ENCODE measurements around the gene EIPR1.
A peak's percentile ranks its signal among the peaks of the same experiment; 100 is the strongest.
"Not testable (repeated sequence)": the region's sequence is repeated elsewhere in the genome, so short reads cannot be mapped to it uniquely, and the experiment has no call there.

Gene EIPR1

GRCh38 chr2:3399829-3400228 lies 22.2 kb upstream of the EIPR1 start:
- no peak for DNase-seq

- DNase-seq = no peak
Measured at GRCh38 chr2:3399381-3399780, 21.8 kb upstream of the EIPR1 start.

DNA sequence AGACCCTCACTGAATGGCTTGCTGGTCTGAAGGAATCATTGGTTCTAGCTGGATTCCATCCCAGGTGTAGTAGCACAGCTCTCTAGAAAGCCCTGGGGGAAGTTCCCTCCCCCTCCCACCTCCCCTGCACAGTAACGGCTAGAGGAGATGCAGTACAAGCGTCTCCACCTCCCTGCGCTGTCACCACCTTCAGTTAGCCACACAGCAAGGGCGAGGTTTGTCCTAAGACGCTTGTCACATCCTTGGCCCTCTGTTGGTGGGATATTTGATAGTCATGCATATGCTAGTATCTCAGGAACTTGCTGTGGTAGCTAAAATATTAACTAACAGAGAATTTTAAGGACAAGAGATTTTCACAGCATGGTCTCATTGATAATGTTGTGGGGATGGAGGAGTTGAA lies 21.2 kb upstream of the EIPR1 start:
- no peak for DNase-seq

- no peak for DNase-seq
Measured at GRCh38 chr2:3396920-3397559, 19.4 kb upstream of the EIPR1 start.

GRCh38 chr2:3392216-3392615 lies 14.6 kb upstream of the EIPR1 start:
- no peak for DNase-seq

DNA sequence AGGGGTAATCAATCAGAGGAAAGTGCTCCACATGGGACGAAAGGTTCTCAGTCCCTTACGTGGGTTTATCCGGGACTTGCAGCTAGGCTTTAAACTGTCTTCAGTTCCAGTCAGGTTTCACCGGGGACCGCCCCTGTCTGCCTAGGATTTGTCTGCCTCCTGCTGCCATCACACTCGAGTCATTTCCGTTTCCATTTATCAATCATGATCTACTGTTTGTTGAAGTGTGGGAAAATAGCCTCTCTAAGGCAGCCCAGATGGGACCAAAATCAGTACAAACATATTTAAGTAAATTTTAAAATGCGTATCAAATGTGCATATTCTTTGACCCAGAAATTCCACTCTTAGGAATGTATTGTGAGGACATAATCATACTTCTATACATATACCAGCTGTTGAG lies 12.4 kb upstream of the EIPR1 start:
- DNase-seq = no peak

DNA sequence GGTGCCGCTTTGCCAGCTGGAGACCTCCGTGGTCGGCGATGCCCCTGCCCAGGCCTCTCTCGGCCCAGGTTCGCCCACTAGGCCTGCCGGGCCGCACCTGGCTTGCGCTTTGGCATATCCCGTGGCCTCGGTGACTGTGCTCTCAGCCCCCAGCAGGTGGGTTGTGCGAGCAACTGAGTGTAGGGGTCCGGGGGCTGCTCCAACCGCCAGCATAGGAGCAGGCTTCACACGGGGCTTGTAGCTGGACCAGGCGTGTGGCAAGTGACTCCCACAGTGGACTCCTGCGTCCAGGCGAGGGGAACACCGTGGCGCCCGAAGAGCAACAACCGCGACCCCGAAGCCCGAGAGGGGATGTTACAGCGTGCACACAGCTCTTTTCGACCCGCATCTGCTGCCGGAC lies 11.6 kb upstream of the EIPR1 start:
- no peak for DNase-seq

DNA sequence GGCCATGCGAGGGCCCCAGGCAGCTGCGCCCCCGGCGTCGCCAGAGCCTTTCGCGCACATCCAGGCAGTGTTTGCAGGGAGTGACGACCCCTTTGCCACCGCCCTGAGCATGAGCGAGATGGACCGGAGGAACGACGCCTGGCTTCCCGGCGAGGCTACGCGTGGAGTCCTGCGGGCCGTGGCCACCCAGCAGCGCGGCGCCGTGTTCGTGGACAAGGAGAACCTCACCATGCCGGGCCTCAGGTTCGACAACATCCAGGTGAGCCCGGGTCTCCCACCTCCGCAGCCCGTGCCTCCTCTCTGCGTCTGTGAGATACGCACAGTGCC lies 10.8 kb upstream of the EIPR1 start:
- no peak for DNase-seq

GRCh38 chr2:3387644-3388411 lies 10.2 kb upstream of the EIPR1 start:
- DNase-seq = no peak

- no peak for DNase-seq
Measured at GRCh38 chr2:3387011-3387410, 9.4 kb upstream of the EIPR1 start.

- DNase-seq = no peak
Measured at GRCh38 chr2:3386448-3386958, 8.9 kb upstream of the EIPR1 start.

DNA sequence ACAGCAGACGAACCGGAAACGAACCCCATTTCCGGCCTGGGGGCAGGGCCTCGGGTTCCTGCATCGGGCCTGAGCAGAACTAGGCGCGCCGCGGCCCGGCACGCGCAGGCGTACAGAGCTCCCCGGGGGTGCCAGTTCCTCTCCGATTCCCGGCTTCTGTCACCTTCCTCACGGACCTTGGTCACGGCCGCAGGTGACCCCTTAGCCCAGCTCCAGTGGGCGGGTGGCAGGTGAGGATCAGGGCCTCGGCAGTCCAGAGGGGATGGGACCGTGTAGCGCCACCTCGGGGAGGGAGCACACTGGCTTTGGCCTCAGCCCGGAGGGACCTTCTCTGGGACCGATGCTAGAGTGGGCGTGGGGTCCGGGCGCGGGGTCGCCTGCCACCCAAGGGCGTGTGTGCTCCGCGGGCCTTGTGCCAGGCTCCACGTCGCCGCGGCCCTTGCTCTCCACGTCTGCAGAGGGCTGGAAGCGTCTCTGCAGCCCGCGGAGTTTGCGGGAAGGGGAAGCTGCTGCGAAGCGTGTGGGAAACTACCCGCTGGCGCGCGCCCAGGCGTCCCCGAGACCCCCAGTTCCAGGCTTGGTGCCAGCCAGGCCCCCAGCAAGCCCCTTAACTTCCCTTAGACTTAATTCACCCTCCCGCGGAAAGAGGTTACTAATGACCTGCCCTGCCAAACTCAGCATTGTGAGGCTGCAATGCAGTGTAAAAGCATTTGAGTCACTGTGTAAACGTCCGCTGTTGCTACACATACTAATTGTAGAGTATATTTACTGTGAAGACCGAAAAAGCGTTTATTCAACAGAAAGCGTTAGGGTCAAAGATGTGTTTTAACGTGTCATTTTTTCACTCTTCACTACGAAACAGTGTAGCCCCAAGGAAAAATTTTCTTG lies 2.3 kb upstream of the EIPR1 start, which contains the start of gene TRAPPC12:
TRAPPC12 (plus strand) TSS at position 48 of the 888 bp plus-strand sequence. CDS start 7,930 bp downstream, outside the sequence.
- DNase-seq = peak; percentile 97

GRCh38 chr2:3379339-3379646 lies 1.7 kb upstream of the EIPR1 start:
- DNase-seq = no peak

DNA sequence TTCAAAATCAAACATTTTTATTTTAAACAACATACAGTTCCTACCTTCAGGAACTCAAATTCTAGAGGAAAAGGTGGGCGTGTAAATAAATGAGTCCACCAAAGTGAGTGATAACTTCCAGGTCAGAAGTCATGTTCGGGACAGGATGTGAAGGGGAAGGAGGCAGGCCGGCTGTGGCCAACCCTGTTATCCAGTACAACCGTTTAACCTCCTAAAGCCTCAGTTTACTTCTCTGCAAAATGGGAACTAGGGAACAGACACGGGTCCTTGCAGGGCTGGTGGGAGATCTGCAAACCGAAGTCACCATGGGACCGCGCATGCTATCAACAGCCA lies 373 bp downstream of the EIPR1 start:
- DNase-seq = no peak

DNA sequence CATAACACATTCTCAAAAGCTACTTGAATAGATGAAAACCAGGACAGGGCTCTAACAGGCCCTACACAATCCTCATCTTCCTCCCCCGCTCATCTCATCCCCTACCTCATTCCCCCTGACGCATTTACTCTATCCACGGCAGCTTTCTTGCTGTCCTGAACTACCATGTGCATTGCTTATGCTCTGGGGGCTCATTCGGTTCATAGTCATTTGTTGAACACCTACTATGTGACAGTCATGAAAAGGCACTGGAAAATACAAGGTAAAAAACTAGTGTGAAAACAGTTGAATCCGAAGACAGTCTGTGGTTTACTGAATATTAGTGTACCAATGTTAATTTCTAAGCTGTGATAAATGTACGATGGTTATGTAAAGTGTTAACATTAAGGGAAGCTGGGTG lies 797 bp downstream of the EIPR1 start:
- DNase-seq = no peak

DNA sequence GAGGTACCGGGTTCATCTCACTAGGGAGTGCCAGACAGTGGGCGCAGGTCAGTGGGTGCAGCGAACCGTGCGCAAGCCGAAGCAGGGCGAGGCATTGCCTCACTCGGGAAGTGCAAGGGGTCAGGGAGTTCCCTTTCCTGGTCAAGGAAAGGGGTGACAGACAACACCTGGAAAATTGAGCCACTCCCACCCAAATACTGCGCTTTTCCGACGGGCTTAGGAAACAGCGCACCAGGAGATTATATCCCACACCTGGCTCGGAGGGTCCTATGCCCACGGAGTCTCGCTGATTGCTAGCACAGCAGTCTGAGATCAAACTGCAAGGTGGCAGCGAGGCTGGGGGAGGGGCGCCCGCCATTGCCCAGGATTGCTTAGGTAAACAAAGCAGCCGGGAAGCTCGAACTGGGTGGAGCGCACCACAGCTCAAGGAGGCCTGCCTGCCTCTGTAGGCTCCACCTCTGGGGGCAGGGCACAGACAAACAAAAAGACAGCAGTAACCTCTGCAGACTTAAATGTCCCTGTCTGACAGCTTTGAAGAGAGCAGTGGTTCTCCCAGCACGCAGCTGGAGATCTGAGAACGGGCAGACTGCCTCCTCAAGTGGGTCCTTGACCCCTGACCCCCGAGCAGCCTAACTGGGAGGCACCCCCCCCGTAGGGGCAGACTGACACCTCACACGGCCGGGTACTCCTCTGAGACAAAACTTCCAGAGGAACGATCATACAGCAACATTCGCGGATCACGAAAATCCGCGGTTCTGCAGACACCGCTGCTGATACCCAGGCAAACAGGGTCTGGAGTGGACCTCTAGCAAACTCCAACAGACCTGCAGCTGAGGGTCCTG lies 8.1 kb downstream of the EIPR1 start:
- DNase-seq = not testable (repeated sequence)

DNA sequence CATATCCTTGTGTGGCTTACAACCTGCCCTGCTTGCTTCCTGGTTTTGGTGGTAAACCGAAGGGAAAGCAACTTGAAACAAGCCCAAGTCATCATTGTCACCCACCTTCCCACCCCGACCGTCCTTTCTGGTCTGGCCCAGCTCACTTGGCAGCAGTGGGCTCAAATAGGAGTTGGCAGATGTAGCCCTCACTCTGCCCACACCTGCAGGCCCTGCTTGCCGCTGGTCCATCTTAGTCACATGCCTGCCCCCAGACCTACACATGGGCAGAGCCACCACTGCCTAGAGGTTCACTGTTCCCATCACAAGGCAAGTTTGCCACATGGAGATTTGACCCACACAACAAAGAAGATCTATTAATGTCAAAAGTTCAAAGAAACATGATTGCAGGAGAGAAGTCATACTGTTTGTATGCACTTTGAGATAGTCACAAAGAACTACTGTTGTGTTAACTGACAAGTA lies 9.3 kb downstream of the EIPR1 start:
- no peak for DNase-seq

DNA sequence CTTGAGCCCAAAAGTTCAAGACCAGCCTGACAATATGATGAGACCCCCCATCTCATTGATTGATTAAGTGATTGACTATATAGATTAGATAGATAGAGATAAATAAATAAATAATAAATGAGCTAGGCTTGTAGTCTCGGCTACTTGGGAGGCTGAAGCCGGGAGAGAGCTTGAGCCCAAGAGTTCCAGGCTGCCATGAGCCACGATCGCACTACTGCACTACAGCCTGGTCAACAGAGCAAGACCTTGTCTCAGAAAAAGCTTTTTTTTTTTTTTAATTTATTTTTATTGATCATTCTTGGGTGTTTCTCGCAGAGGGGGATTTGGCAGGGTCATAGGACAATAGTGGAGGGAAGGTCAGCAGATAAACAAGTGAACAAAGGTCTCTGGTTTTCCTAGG lies 12.4 kb downstream of the EIPR1 start:
- DNase-seq = no peak

DNA sequence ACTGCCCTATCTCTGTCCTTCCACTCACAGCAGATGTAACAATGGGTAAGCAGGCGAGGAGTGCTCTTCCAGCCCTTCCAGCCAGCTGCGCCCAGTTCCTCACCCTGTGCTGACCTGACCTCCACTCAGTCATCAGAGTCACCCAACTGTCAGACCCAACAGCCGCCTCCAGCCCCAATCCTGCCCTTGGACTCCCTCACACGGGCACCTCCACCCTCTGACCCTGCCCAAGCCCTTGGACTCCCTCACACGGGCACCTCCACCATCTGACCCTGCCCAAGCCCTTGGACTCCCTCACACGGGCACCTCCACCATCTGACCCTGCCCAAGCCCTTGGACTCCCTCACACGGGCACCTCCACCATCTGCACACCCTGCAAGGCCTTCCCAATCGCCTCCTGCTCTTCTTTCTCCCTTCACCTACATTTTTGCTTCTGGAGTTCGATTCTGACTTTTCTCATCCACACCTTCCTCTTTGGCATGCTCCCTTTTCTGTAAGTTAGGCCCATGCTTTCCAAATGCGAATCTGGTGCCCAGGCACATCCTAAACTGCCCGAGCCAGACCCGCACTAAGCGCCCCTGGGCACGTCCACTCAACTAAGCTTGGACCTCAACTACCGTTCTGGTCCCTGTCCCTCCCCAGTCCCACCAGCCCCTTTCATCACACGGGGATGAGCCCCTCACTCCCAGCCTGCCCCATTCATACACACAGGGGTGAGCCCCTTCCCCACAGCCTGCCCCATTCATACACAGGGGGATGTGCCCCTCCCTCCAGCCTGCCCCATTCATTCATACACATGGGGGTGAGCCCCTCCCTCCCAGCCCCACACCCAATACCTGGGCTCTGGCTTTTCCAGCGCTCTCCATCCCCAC lies 15.9 kb downstream of the EIPR1 start:
- no peak for DNase-seq

GRCh38 chr2:3357926-3358325 lies 19.7 kb downstream of the EIPR1 start:
- no peak for DNase-seq

DNA sequence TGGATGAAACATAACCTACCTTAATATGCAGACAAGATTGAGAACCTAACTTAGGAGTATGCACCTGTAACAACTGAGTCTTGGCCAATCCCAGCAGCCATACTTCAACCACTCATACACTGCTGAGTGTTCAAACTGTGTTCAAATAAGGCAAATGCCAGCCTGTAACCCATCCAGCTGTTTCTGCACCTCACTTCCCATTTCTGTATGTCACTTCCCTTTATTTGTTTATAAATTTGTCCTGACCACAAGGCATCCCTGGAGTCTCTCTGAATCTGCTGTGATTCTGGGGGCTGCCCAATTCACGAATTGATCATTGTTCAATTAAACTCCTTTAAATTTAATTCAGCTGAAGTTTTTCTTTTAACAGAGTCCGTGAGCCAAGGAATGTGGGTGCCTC lies 20.2 kb downstream of the EIPR1 start:
- DNase-seq = not testable (repeated sequence)

DNA sequence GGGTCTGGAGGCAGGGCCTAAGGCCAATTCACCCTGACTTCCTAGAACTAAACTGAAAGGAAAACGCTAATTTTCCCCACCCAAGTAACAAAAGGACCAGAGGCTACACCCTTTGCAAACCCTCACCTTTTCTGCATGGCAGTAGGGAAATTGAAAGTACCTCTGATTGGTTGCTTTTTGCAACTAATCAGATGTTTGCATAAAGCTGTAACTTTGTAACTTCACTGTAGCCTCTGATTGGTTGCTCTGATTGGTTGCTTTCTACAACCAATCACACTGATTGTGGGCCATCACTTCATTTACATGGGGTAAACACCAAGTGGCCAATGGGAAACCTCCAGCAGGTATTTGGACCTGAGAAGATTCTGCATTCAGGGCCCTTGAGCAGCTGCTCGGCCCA lies 20.8 kb downstream of the EIPR1 start:
- no peak for DNase-seq
